Measurements from ENCODE around the gene NIM1K.

DNA sequence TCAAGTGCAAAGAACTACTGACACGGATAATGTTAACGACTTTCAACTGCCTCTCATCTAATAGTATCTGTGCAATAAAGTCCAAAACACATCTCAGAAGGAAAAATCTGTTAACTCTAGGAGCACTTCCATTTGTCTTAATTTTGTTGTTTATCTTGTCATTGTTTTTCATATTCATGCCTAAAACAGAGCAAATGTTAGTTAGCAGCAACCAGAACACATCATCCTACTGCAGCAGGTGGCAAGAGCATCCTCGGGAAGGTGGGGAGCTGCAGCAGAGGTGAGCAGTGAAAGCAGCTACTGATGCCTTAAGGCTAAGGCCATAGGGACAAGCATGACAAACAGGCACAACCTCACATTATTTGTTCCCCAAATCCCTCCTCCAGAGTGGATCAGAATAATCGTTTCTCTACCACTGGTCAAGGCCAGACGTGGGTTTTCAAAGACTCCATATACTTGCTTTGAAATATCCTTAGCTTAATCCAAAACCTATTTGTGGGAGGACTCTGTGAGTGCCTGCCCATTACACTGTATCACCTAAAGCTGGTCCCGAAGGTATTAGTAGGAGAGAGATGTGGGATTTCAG is 120.1 kb downstream of the NIM1K start:
- TF ChIP-seq, protein P1, sequence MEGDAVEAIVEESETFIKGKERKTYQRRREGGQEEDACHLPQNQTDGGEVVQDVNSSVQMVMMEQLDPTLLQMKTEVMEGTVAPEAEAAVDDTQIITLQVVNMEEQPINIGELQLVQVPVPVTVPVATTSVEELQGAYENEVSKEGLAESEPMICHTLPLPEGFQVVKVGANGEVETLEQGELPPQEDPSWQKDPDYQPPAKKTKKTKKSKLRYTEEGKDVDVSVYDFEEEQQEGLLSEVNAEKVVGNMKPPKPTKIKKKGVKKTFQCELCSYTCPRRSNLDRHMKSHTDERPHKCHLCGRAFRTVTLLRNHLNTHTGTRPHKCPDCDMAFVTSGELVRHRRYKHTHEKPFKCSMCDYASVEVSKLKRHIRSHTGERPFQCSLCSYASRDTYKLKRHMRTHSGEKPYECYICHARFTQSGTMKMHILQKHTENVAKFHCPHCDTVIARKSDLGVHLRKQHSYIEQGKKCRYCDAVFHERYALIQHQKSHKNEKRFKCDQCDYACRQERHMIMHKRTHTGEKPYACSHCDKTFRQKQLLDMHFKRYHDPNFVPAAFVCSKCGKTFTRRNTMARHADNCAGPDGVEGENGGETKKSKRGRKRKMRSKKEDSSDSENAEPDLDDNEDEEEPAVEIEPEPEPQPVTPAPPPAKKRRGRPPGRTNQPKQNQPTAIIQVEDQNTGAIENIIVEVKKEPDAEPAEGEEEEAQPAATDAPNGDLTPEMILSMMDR (conservative IDR thresholded peaks at IDR 0.05 in 1 of 2, IDR thresholded peaks at IDR 0.05 in 1 of 2; ENCODE audit: extremely low read depth in 1 of 2, insufficient read depth in 1 of 2, low read depth in 1 of 2, low read length in 2 of 2) = no peak
- TF ChIP-seq EZH2 (IDR thresholded peaks at IDR 0.05; ENCODE audit: borderline replicate concordance, low read length) = no peak

All from mammary epithelial cell (primary cell).